GM10847 (cell line): ENCODE data around the gene PTPRK.

Source experiments
- POLR2A ChIP-seq: IDR thresholded peaks from 2 replicates; pipeline ENCODE4 v1.6.1; 2011; ENCODE audit not compliant: insufficient read length; ENCODE audit errors: extremely low read depth

The PTPRK gene

DNA sequence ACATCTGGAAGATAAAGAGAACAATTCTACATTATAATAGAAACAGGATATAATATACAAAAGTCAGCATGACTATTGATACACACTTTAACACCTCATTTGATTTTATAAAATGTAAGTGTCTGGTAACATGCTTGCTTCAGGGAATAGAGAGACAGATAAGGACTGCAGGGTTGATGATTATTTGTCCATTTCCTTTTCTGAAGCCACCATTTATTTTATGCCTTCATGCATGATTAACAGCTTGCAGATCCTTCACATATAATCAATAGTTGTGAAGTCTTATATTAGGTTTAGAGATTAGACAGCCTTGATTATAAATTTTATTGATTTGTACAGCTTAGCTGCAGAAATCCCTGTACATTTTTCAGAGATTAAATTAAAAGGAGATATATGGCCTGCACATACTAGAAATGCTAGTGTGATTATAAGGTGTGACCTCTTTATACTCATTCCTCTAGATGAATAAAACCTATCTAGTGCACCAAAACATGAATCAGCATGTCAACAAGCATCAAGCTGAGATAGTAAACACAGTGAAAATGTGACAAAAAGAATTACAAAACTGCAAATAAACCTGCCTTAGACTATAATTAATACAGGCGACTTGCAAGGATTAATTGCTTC is 420.7 kb downstream of the PTPRK start:
- TF ChIP-seq POLR2A = no peak

DNA sequence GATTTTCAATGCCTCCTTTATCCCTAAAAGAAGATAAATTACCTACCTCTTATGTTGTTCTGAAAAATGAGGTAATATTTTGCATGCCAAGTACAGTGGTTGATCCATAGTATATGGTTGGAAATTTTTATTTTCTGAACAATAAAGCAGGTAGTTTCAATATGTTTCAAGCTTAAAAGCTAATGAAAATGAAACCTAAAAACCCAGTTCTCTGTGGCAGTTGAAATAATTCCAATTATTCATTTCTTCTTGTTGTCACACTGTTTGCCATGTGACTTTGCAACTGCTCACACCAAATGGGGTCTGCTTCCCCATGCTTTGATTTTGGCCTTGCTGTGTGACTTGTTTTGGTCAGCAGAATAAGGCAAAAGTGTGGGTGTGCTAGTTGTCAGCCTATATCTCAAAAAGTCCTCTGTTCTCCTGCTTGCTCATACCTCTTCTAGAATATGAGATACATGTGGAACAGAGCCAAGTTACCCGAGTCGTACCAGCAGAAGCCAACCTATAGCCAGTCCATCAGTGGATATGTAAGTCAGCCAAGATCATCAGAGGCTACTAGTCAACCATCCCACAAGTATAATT is 422.3 kb downstream of the PTPRK start:
- TF ChIP-seq POLR2A = no peak

- no peak for TF ChIP-seq POLR2A
Observed at GRCh38 chr6:128097009-128097408, 423.4 kb downstream of the PTPRK start.

- TF ChIP-seq POLR2A = no peak
Observed at GRCh38 chr6:128095362-128095761, 425.0 kb downstream of the PTPRK start.

DNA sequence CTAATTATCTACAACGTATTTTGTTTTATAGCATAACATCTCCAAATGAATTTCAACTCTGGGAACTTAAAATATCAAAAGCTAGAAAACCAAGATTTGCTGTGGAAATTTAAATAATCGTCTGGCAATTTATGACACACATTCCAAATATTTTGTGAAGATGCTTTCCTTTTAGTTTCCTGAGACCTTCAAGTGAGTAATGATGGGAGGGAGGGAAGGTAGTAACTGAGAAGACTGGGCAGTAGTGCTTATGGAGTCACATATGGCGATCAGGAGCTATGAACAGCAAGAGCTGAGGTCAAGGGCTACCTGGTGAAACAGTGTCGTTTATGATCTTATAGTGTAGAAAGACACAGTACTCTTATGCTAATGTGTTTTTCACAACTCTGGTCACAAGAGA is 441.4 kb downstream of the PTPRK start:
- no peak for TF ChIP-seq POLR2A

DNA sequence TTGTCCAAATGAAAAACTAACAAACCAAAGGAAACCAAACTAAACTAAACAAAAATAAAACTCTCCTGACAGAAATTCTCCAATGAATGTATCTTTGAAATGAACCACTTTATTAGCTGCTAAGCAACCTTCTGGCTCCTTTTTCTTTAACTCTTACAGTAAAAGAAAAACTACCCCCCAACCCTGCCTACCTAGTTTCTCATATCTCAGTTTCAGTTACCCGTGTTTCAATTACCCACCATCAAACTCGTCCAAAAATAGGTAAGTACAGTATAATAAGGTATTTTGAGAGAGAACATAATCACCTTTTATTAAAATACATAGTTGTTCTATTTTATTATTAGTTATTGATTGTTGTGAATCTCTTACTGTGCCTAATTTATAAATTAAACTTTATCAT is 442.1 kb downstream of the PTPRK start:
- no peak for TF ChIP-seq POLR2A

- TF ChIP-seq POLR2A = no peak
Observed at GRCh38 chr6:128076843-128077242, 443.6 kb downstream of the PTPRK start.

- TF ChIP-seq POLR2A = no peak
Observed at GRCh38 chr6:128074567-128074966, 445.8 kb downstream of the PTPRK start.

- TF ChIP-seq POLR2A = no peak
Observed at GRCh38 chr6:128073389-128073788, 447.0 kb downstream of the PTPRK start.

DNA sequence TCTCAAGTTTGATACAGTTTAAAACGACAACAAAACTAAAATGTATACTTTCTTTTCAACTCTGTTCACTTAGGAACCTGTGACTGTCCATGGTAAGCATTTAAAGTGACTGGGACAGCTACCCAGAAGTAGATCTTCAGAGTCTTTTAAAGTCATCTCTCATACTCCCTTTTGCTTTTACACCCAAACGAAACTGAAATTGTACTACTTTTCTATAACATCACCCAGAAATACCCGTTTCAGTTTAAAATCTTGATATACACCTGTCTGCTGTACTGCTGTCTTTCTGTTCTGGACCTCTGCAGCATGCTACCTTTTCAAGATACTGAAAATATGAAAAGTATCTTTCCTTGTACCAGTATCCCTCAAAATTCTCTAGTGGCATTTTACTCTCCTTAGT is 449.2 kb downstream of the PTPRK start:
- TF ChIP-seq POLR2A = no peak

- no peak for TF ChIP-seq POLR2A
Observed at GRCh38 chr6:128070406-128070805, 450.0 kb downstream of the PTPRK start.

GRCh38 chr6:128069188-128069587 is 451.2 kb downstream of the PTPRK start:
- TF ChIP-seq POLR2A = no peak

- no peak for TF ChIP-seq POLR2A
Observed at GRCh38 chr6:128068119-128068479, 452.3 kb downstream of the PTPRK start.

GRCh38 chr6:128067446-128068118 is 452.8 kb downstream of the PTPRK start:
- TF ChIP-seq POLR2A = no peak

GRCh38 chr6:128065072-128065471 is 455.3 kb downstream of the PTPRK start:
- TF ChIP-seq POLR2A = no peak

GRCh38 chr6:128064540-128064895 is 455.9 kb downstream of the PTPRK start:
- TF ChIP-seq POLR2A = no peak

DNA sequence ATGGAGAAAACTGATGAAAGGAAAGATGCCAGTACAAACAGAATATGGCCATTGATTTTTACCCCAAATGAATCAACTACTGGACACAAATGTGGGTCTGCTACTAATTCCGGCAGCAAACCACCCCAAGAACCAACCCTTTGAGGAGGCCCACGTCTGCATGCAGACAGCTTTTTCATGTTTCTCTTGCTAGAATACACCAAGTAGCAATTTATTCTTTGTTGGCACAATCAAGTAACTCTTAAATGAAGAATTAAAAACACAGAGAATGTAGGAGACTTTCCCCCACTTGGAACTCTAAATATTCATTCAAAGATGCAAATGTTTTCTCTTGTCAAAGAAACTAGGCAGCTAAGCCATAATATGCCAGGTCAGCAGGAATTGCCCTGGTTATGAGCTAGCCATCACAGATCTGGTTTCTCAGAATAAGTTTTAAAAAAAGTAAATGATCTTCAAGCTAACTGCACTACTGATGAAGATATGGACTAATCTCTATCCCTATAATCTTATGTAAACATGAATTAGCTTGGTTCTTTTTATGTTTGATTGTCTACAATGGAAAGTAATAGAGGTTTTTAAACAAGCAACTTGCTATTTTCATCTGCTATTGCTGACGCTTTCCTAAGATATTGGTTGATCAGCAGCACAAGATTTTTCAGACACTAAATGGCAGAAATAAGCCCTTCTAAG is 456.4 kb downstream of the PTPRK start:
- no peak for TF ChIP-seq POLR2A
